SKM-1 treated with dmso at 0.1 percent for 144 hours (cell line): ENCODE measurements around the gene ANXA11.

ENCODE experiments used
- DNase-seq: peaks from one replicate; lab custom pipeline; 2025; ENCODE audit not compliant: unreplicated experiment; lab: John Stamatoyannopoulos, UW

ANXA11 gene

GRCh38 chr10:80110986-80111385 is 94.4 kb downstream of the ANXA11 start:
- DNase-seq, result no peak

- DNase-seq, result no peak
Observed at GRCh38 chr10:80108576-80109239, 96.6 kb downstream of the ANXA11 start.

DNA sequence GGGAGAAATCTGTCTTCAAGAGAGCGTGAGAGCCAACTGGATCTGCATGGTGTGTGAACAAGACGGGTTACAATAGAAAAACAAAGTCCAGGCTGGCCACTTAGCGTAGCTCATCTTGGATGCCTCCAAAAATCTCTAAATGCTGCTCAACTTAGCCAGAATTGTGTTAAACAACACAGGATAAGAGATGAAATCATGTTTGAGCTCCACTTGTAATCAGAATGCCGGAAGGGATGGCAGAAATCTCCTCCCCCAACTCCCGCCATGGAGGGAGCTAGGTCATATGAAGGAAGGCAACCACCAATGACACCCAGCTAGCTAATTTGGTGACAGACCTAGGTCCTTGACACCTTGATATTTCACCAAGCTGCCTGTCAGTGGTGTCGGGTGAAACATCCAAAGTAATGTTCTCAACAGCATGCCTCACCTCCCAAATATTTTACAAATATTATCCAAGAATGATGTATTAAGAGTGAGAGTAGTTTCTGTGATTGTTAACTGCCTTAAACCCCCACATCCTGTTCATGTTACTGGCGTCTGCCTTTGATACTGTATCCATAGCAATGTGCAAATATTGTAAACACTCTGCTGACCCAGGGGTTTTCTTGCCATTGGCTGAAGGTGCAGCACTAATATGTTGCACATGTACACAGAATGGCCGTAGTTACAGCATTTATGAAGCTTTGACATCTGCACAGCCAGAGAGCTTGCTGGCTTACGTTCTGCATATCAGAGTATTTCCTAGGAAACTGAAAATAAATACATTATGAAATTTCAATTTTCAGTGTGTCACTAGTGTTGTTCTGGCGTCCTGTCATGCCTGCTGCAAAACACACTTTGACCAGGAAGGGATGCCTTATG is 101.0 kb downstream of the ANXA11 start:
- no peak for DNase-seq
